Mucosa of descending colon (tissue), 3 donors: ENCODE data around the gene RASL11A. TPM values are rescaled to one million over a fixed set of nuclear protein-coding genes. Genes with fewer than 3 reads are reported as not detected.
"Not testable (repeated sequence)": the region's sequence is repeated elsewhere in the genome, so short reads cannot be mapped to it uniquely, and the experiment has no call there.

Source experiments
- ATAC-seq: fragments of 200-7000 bp; cut with Tn5 transposase; one replicate; pipeline ENCODE4 v1.9.1; 2020; ENCODE audit warnings: mild to moderate bottlenecking, moderate library complexity
- DNase-seq, 3 donors: peaks; one replicate each; pipeline ENCODE4 v3.0.0-alpha.2; 2020
- H3K36me3 ChIP-seq: fragments of 200-600 bp; one replicate; pipeline ENCODE4 v1.8.0; 2021; ENCODE audit warnings: low read depth, mild to moderate bottlenecking
- H3K4me1 ChIP-seq: fragments of 200-600 bp; one replicate; pipeline ENCODE4 v1.8.0; 2021; ENCODE audit warnings: low read depth, mild to moderate bottlenecking
- H3K4me3 ChIP-seq: fragments of 200-600 bp; one replicate; pipeline ENCODE4 v1.8.0; 2021; ENCODE audit warnings: mild to moderate bottlenecking
- H3K9me3 ChIP-seq: fragments of 200-600 bp; one replicate; pipeline ENCODE4 v1.8.0; 2021; ENCODE audit warnings: mild to moderate bottlenecking
- CTCF ChIP-seq: fragments of 200-600 bp; IDR thresholded peaks from one replicate; pipeline ENCODE4 v1.8.0; 2022; ENCODE audit warnings: antibody characterized with exemption, mild to moderate bottlenecking
- intact Hi-C, 2 donors: fragments of 100-400 bp; cut with DNase I in 1 of 2; cut with micrococcal nuclease in 1 of 2; formaldehyde crosslinking; loops; one replicate each; pipeline versions ENCODE4 v1.11.0 to v1.11.1; 2022; cut with DNase I, micrococcal nuclease
- total RNA-seq, 3 donors: library from RNA; stranded (reverse); fragmentation: NEBNext Ultra II Directional in 2 of 3; extraction: Animal tissue kit (Norgen Biotek cat#: 25700) in 2 of 3; gene quantifications; one replicate each; pipeline versions ENCODE4 v1.2.1 to v1.2.4, GENCODE V29; 2021 to 2023
- donor health status: DM: no; HTN: no; CAD: no; lungs with moderate emphysema.
- donor health status: DM: no; HTN: no; CAD: no.
- donor health status: DM: no; HTN: yes; CAD: no.

Gene RASL11A
- total RNA-seq, 3 donors from 2014 or later: 27.0 to 75.0 (median 34.9) TPM

DNA sequence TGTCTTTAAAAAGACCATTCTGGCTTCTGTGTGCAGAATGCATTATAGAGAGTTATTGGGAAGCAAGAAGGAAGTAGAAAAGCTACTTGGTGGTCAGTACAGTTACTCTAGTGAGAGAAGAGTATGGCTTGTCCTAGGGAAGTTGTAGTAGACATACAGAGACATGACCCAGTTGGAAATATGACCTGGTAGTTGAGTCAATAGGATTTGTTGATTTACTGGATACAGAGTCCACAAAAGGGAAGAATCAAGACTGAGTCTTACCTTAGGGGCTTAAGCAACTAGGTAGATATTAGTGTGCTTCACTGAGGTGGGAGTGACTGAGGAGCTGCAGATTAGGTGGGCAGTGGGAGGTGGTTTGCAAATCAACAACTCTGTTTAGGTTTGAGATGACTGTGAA is 48.8 kb downstream of the RASL11A start:
- ATAC-seq (no peak), DNase-seq (no peak)
- H3K4me1 ChIP-seq: no peaks in the 10 kb centered on the region
- H3K9me3 ChIP-seq: no peaks in the 10 kb centered on the region
- no peaks in the 10 kb centered on the region for H3K36me3 ChIP-seq
- intact Hi-C loops: no loop called here
- no peak for TF ChIP-seq CTCF
- no peak overlapping the region for H3K4me3 ChIP-seq

DNA sequence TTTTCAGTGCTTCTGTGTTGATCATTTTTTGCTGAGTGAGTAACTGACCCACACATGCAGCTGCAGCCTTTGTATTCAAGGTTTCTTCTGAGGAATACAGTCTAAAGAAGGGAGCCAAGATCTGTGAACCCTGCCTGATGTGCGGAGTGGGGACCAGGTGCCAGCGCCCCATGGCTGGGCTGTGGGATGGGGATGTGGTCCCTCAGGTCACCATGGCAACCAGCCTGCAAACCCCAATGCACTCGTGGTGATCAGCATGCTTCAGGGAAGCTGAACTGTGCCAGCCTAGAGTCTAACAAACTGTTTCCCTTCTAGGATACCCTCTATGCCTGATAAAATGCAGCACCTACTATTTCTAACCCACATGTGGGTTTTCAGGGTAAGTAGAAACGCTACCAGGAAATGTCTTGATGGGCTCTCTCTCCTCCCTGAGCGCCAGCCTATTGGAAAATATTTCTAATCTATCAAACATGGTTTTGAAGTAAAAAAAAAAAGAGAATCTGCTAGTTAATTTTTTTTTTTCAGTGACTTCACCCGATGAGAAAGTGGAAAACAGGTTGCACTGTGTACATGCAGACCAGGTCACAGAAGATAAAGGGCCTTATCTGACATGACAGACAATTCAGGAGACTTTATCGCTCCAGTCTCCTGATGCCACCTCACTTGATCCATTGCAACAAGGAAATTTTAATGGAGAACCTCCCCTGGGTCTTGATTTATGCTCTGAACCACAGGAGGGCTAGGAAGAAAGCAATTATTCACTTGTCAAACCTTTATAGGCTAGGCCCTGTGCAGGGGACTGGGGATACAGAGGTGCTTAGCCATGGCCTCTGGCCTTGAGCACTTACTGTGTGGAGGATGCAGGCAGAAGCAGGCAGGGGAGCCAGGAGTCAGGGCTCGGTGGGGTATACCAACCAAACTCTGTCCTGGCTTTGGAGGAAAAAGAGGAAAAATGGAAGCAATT is 51.1 kb downstream of the RASL11A start:
- no peak for TF ChIP-seq CTCF
- Histone ChIP-seq H3K4me1 (no peaks in the 10 kb centered on the region), H3K4me3 (no peak overlapping the region), H3K36me3 (no peaks in the 10 kb centered on the region), H3K9me3 (no peaks in the 10 kb centered on the region)
- intact Hi-C loops: no loop called here
- no peak for DNase-seq
- no peak for ATAC-seq

DNA sequence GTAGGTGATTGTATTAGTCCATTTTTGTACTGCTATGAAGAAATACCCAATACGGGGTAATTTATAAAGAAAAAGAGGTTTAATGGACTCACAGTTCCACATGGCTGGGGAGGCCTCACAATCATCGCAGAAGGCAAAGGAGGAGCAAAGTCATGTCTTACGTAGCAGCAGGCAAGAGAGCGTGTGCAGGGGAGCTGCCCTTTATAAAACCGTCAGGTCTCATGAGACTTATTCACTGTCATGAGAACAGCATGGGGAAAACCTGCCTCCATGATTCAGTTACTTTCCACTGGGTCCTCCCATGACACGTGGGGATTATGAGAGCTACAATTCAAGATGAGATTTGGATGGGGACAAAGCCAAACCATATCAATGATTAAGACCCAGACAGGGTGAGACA is 51.8 kb downstream of the RASL11A start:
- H3K9me3 ChIP-seq, H3K36me3 ChIP-seq, H3K4me1 ChIP-seq, intact Hi-C loops, ATAC-seq, H3K4me3 ChIP-seq, DNase-seq: not testable (repeated sequence)

Other genes with a start within 250 kb of the RASL11A start
- 10 to 100 TPM; 34.3 to 77.1 (median 45.0) TPM for gene USP12, start 99.0 kb upstream of the RASL11A start, total RNA-seq
- gene RPL21, start 19.3 kb upstream of the RASL11A start, total RNA-seq: 100 to 1,000 TPM; 721 to 896 (median 791) TPM
- 10 to 100 TPM; 32.4 to 70.7 (median 43.0) TPM for gene GTF3A, start 153.8 kb downstream of the RASL11A start, total RNA-seq
- gene MTIF3, start 179.7 kb downstream of the RASL11A start, total RNA-seq: 10 to 100 TPM; 54.1 to 57.4 (median 56.3) TPM